Caco-2 (cell line): ENCODE results near the gene SLC35E4. TPM values are rescaled to one million over a fixed set of nuclear protein-coding genes. Genes with fewer than 3 reads are reported as not detected.

Source experiments
- BruUV-seq: library from RNA; stranded (reverse); fragments of 400-500 nt; replicated peaks from 2 replicates; lab custom pipeline; 2021; lab: Mats Ljungman, UMichigan
- CTCF ChIA-PET: fragments of 300-600 bp; sonication (Branson Sonifier 250); formaldehyde crosslinking; loops from one replicate; lab custom pipeline; 2022; ENCODE audit warnings: antibody characterized with exemption; lab: Charles Lee
- POLR2A ChIA-PET: fragments of 300-600 bp; sonication (Branson Sonifier 250); formaldehyde crosslinking; loops from one replicate; lab custom pipeline; 2022; ENCODE audit warnings: antibody characterized with exemption; lab: Charles Lee
- DNase-seq, 2 experiments: peaks; one replicate each; pipeline versions ENCODE4 v3.0.0 to v3.0.0-alpha.2; 2020 to 2022
- H3K27me3 ChIP-seq: replicated peaks from 2 replicates; pipeline ENCODE4 v1.6.0; 2011; ENCODE audit warnings: low read length; ENCODE audit not compliant: control insufficient read depth, insufficient read depth
- H3K36me3 ChIP-seq: 2 replicates; pipeline ENCODE4 v1.5.1; 2011; ENCODE audit warnings: low read length; ENCODE audit not compliant: control insufficient read depth, insufficient read depth
- H3K4me1 ChIP-seq: fragments of 250-450 bp; sonication (Bioruptor Pico); 2 replicates; pipeline ENCODE4 v1.5.1; 2020; ENCODE audit warnings: mild to moderate bottlenecking
- H3K4me3 ChIP-seq: 2 replicates; pipeline ENCODE4 v1.5.1; 2011; ENCODE audit warnings: low read depth, mild to moderate bottlenecking, control low read depth, low read length
- H3K9me3 ChIP-seq: fragments of 250-450 bp; sonication (Bioruptor Pico); 2 replicates; pipeline ENCODE4 v1.5.1; 2020; ENCODE audit warnings: mild to moderate bottlenecking, moderate library complexity
- H3K27ac Mint-ChIP-seq: one replicate; pipeline ENCODE4 v1.8.0; 2022; ENCODE audit warnings: mixed read lengths; ENCODE audit not compliant: unreplicated experiment
- H3K27me3 Mint-ChIP-seq: one replicate; pipeline ENCODE4 v1.8.0; 2022; ENCODE audit warnings: mixed read lengths; ENCODE audit not compliant: insufficient read depth, unreplicated experiment
- H3K36me3 Mint-ChIP-seq: one replicate; pipeline ENCODE4 v1.8.0; 2022; ENCODE audit warnings: mild to moderate bottlenecking, mixed read lengths; ENCODE audit not compliant: insufficient read depth, unreplicated experiment
- H3K4me1 Mint-ChIP-seq: one replicate; pipeline ENCODE4 v1.8.0; 2022; ENCODE audit warnings: low read depth, mixed read lengths; ENCODE audit not compliant: unreplicated experiment
- H3K4me3 Mint-ChIP-seq: one replicate; pipeline ENCODE4 v1.8.0; 2022; ENCODE audit warnings: mild to moderate bottlenecking, moderate library complexity, mixed read lengths; ENCODE audit not compliant: unreplicated experiment
- H3K9me3 Mint-ChIP-seq: one replicate; pipeline ENCODE4 v1.8.0; 2022; ENCODE audit warnings: mixed read lengths; ENCODE audit not compliant: unreplicated experiment
- CTCF ChIP-seq, 2 experiments: fragments of 200-600 bp in 1 of 2; IDR thresholded peaks; 1 replicate in 1 of 2; 2 replicates in 1 of 2; pipeline versions ENCODE4 v1.5.1 to v1.8.0; 2011 to 2022; ENCODE audit warnings: antibody characterized with exemption in 1 of 2, control low read depth in 1 of 2, inconsistent platforms in 1 of 2, low read depth in 1 of 2, low read length in 1 of 2, mild to moderate bottlenecking in 1 of 2, moderate library complexity in 1 of 2; ENCODE audit not compliant: insufficient read depth in 1 of 2, severe bottlenecking in 1 of 2, unreplicated experiment in 1 of 2
- intact Hi-C: fragments of 100-400 bp; cut with micrococcal nuclease; formaldehyde crosslinking; loops from one replicate; pipeline ENCODE4 v1.10.0; 2022; ENCODE audit not compliant: unreplicated experiment
- total RNA-seq: library from RNA; stranded (reverse); gene quantifications from 2 replicates; pipeline ENCODE4 v1.2.3, GENCODE V29; 2022

SLC35E4 gene
- total RNA-seq, 1 experiment from 2014 or later, result 0.27 TPM

GRCh38 chr22:30640361-30640760 lies 4.8 kb downstream of the SLC35E4 start:
- no peaks in the 10 kb centered on the region for H3K27me3 Mint-ChIP-seq
- no peak for DNase-seq
- no peak for TF ChIP-seq CTCF (IDR thresholded peaks at IDR 0.05; ENCODE audit: insufficient read depth in 1 of 2, low read depth in 1 of 2, low read length in 1 of 2, severe bottlenecking in 1 of 2, unreplicated experiment in 1 of 2)
- no peaks in the 10 kb centered on the region for H3K9me3 ChIP-seq
- ChIA-PET CTCF (no interaction called here), POLR2A (no interaction called here)
- H3K27ac Mint-ChIP-seq, result no peak overlapping the region
- intact Hi-C loops, result no loop called here
- H3K4me1 Mint-ChIP-seq, result no peaks in the 10 kb centered on the region
- H3K4me3 ChIP-seq, result no peak overlapping the region
- no TSS peak for BruUV-seq
- H3K36me3 Mint-ChIP-seq, result no peaks in the 10 kb centered on the region
- H3K27me3 ChIP-seq, result no peaks in the 10 kb centered on the region
- H3K36me3 ChIP-seq, result no peaks in the 10 kb centered on the region
- no peaks in the 10 kb centered on the region for H3K9me3 Mint-ChIP-seq
- no peak overlapping the region for H3K4me3 Mint-ChIP-seq
- peaks cover 6% of the 10 kb centered on the region for H3K4me1 ChIP-seq

GRCh38 chr22:30640839-30641430 lies 5.4 kb downstream of the SLC35E4 start:
- H3K4me3 Mint-ChIP-seq, result no peak overlapping the region
- no peaks in the 10 kb centered on the region for H3K36me3 ChIP-seq
- no peaks in the 10 kb centered on the region for H3K27me3 Mint-ChIP-seq
- H3K4me1 ChIP-seq, result peaks cover 6% of the 10 kb centered on the region
- DNase-seq, result no peak
- POLR2A ChIA-PET, result no interaction called here
- no peaks in the 10 kb centered on the region for H3K9me3 ChIP-seq
- no TSS peak for BruUV-seq
- CTCF ChIA-PET, result no interaction called here
- H3K9me3 Mint-ChIP-seq, result no peaks in the 10 kb centered on the region
- H3K36me3 Mint-ChIP-seq, result no peaks in the 10 kb centered on the region
- no peaks in the 10 kb centered on the region for H3K4me1 Mint-ChIP-seq
- no peak for TF ChIP-seq CTCF (IDR thresholded peaks at IDR 0.05; ENCODE audit: insufficient read depth in 1 of 2, low read depth in 1 of 2, low read length in 1 of 2, severe bottlenecking in 1 of 2, unreplicated experiment in 1 of 2)
- no peak overlapping the region for H3K4me3 ChIP-seq
- H3K27ac Mint-ChIP-seq, result no peak overlapping the region
- H3K27me3 ChIP-seq, result no peaks in the 10 kb centered on the region
- intact Hi-C loops, result no loop called here

- no peak overlapping the region for H3K4me3 Mint-ChIP-seq
- no peaks in the 10 kb centered on the region for H3K36me3 ChIP-seq
- no peak overlapping the region for H3K27ac Mint-ChIP-seq
- no peaks in the 10 kb centered on the region for H3K27me3 Mint-ChIP-seq
- intact Hi-C loops, result no loop called here
- DNase-seq, result no peak
- no peak for TF ChIP-seq CTCF (IDR thresholded peaks at IDR 0.05; ENCODE audit: insufficient read depth in 1 of 2, low read depth in 1 of 2, low read length in 1 of 2, severe bottlenecking in 1 of 2, unreplicated experiment in 1 of 2)
- ChIA-PET POLR2A (no interaction called here), CTCF (no interaction called here)
- no peaks in the 10 kb centered on the region for H3K27me3 ChIP-seq
- H3K36me3 Mint-ChIP-seq, result no peaks in the 10 kb centered on the region
- no peaks in the 10 kb centered on the region for H3K4me1 ChIP-seq
- no TSS peak for BruUV-seq
- no peak overlapping the region for H3K4me3 ChIP-seq
- H3K4me1 Mint-ChIP-seq, result no peaks in the 10 kb centered on the region
- H3K9me3 Mint-ChIP-seq, result no peaks in the 10 kb centered on the region
- H3K9me3 ChIP-seq, result no peaks in the 10 kb centered on the region
Observed at GRCh38 chr22:30643055-30643875, 7.7 kb downstream of the SLC35E4 start.
